Fibroblast of mammary gland (primary cell): ENCODE measurements around the gene PTRH2.
A peak's percentile ranks its signal among the peaks of the same experiment; 100 is the strongest.

Experiments
- DNase-seq: peaks from one replicate; pipeline ENCODE4 v3.0.0-alpha.2; 2010; ENCODE audit warnings: low read depth
- H3K4me3 ChIP-seq: 2 replicates; pipeline ENCODE4 v1.5.1; 2011; ENCODE audit warnings: low read depth, mild to moderate bottlenecking, low read length, moderate library complexity; ENCODE audit not compliant: control insufficient read depth
- TF ChIP-seq, protein P1 (sequence below): conservative IDR thresholded peaks from 2 replicates; pipeline ENCODE4 v1.5.1; 2011; ENCODE audit warnings: low read depth, low read length, inconsistent platforms; ENCODE audit not compliant: control insufficient read depth, insufficient read depth

Gene PTRH2

GRCh38 chr17:59733697-59734096, 26.5 kb upstream of the PTRH2 start:
- H3K4me3 ChIP-seq: no peak overlapping the region
- DNase-seq: no peak
- TF ChIP-seq, protein P1, sequence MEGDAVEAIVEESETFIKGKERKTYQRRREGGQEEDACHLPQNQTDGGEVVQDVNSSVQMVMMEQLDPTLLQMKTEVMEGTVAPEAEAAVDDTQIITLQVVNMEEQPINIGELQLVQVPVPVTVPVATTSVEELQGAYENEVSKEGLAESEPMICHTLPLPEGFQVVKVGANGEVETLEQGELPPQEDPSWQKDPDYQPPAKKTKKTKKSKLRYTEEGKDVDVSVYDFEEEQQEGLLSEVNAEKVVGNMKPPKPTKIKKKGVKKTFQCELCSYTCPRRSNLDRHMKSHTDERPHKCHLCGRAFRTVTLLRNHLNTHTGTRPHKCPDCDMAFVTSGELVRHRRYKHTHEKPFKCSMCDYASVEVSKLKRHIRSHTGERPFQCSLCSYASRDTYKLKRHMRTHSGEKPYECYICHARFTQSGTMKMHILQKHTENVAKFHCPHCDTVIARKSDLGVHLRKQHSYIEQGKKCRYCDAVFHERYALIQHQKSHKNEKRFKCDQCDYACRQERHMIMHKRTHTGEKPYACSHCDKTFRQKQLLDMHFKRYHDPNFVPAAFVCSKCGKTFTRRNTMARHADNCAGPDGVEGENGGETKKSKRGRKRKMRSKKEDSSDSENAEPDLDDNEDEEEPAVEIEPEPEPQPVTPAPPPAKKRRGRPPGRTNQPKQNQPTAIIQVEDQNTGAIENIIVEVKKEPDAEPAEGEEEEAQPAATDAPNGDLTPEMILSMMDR: no peak

DNA sequence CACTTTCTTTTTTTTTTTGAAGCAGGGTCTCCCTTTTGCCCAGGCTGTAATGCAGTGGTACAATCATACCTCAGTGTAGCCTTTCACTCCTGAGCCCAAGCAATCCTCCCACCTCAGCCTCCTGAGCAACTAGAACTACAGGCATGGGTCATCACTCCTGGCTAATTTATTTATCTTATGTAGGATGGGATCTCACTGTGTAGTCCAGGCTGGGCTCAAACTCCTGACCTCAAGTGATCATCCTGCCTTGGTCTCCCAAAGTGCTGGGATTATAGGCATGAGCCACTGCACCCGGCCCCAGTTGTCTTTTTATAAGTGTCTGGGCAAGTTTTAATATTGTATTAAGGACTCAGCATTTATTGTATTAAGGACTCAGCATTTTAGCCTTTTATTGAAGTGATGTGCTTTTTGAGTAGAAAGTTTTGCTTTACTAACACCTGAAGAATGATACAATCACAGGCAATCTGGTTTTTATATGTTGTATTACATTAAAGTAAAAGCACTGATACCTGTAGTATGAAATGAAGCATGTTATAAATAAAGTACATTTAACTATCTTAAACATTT, 23.1 kb upstream of the PTRH2 start:
- H3K4me3 ChIP-seq: no peak overlapping the region
- TF ChIP-seq, protein P1: no peak
- DNase-seq: no peak

GRCh38 chr17:59727817-59728533, 20.7 kb upstream of the PTRH2 start:
- TF ChIP-seq, protein P1: no peak
- no peak for DNase-seq
- H3K4me3 ChIP-seq: no peak overlapping the region

DNA sequence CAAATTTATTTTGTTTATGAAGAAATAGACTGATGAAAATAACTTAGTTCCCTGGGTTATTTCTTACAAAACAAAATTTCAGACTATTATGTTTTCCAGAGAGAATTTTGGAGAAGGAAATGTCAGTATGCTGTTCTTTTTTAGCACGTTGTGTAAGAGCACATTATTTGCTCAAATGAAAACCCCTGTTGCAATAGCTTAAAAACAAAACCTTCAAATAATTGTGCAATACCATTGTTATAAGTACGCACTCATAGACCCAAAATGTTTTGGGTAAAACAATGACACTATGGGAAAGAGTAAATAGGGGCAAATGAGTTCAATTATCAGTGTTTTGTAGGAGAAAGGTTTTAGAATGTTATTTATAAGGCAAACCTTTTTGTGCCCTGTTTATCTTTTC, 18.5 kb upstream of the PTRH2 start:
- no peak overlapping the region for H3K4me3 ChIP-seq
- peak; percentile 79 for DNase-seq
- TF ChIP-seq, protein P1: no peak

DNA sequence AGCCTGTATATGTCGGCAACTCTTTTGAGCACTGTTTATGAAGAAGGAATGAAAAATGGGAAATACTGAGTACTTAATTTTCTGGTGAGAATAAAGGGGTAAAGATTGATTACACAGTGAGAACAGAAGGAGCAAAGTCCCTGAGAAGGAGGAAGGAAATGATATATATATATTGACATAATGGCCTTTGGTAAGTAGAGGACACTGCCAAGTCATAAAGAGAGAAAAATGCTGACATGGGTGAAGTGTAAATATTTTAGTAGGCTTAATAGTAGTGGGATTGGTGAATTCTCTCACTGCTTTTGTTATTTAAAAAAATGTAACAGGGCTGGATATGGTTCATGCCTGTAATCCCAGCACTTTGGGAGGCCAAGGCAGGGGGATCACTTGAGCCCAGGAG, 16.4 kb upstream of the PTRH2 start:
- TF ChIP-seq, protein P1: no peak
- no peak overlapping the region for H3K4me3 ChIP-seq
- DNase-seq: no peak

- TF ChIP-seq, protein P1: no peak
- no peak for DNase-seq
- H3K4me3 ChIP-seq: no peak overlapping the region
Observed at GRCh38 chr17:59723041-59723440, 15.8 kb upstream of the PTRH2 start.
